HG02642 (cell line): ENCODE data around the gene SCARB1.

Experiments used
- ATAC-seq: cut with Tn5 transposase; IDR thresholded peaks from one replicate; pipeline ENCODE4 v1.9.1; 2021; ENCODE audit warnings: mild to moderate bottlenecking; ENCODE audit not compliant: unreplicated experiment, poor library complexity

Gene SCARB1

DNA sequence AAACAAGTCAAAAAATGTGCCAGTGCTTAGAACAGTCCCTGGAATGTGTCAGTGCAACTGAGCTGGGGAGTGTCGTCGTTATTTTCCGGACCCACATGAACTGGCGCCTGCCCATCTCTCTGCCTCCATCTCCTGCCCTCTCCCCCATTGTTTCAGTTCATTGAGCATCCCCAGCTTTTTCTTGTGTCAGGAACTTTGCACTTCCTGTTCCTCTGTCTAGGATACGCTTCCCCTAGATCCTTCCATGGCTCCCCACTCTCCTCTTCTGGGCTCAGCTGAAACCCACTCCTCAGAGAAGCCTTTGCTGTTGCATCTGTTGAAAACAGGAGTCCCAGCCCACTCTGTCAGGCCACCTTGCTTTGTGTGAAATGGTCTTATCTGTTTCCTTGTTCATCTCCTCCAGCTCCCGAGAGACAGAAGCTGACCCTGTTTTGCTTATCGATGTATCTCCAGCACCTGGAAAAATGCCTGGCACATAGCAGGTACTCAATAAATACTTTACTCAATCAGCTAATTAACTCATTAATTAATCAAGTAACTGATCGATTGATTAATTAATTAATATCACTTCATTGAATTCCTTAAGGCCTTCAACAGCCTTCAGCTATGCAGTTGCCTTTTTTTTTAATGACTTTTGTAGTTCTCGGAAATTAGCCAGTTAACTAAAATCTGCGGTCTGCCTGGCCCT lies 2.7 kb upstream of the SCARB1 start:
- no peak for ATAC-seq

GRCh38 chr12:124865728-124866127 lies 2.1 kb upstream of the SCARB1 start:
- no peak for ATAC-seq

DNA sequence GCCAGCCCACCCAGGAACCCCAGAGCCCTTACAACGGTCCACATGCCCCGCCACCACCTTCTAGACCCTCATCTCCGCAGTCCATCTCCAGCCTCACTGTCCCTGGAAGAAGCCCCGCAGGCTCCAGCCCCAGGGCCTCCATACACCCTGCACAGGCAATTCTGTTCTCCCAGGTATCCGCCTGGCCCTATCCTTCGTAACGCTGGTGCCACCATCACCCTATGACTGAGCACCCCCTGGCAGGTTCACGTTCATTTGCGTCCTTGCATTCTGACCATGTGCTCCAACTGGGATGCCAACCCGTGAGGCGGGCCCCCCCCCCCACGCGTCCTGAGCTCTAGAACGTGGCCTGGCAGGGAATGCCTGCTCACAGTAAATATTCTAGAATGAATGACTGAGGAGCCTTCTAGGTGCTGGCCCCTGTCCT lies 675 bp upstream of the SCARB1 start:
- ATAC-seq = no peak

DNA sequence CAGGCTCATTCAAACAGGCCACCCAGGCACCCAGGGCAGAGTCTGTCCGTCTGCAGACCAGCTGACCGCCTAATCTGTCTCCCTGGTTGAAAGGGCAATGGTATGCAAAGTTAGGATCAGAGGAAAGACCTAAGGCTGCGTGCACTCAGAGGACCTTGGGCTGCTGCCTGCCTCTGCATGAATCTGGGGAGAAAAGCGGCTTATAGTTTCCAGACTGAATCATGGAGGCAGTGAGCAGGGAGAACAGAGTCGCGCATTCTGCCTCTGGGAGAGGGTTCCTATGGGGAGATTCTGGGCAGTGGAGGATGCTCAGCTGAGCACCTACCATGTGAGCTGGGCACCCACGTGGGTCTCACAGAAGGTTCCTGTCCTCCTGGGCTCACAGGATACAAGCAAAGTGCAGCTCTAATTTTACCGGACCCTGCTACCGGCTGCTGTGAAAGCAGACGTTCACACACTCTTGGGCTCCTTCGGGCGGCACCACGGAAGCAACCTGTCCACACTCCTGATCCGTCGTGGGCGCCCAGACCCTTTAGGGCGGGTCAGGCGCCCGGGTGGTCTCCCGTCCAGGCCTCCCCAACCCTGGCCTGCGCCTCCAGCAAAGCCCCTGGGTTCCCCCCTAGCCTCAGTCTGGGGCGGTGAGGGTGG lies 772 bp downstream of the SCARB1 start:
- peak; percentile 31 for ATAC-seq

GRCh38 chr12:124861898-124862676 lies 1.6 kb downstream of the SCARB1 start:
- no peak for ATAC-seq

- ATAC-seq = no peak
Measured at GRCh38 chr12:124861492-124861891, 2.2 kb downstream of the SCARB1 start.

DNA sequence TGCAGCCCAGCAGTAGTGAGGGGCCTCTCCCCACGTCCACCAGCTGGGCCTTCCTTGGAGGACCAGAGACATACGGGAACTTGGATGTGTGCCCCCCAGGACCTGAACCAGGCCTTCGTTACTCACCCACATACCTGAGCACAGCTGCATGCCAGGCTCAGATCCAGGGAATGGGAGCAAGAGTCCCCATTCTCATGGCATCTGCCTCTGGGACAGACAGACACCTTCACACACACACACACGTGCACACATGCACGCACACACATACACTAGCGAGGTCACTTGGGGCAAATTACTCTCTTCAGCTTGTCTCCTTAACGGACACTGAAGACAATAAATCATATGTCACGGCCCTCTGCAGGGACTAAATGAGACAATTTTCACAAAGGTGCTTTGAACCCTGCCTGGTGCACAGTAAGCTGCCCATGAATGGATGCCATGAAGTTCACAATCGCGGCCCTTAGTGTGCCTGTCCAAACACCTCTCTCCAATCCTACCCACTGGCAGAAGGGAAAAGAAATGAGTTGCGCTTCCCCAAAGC lies 5.7 kb downstream of the SCARB1 start:
- no peak for ATAC-seq

DNA sequence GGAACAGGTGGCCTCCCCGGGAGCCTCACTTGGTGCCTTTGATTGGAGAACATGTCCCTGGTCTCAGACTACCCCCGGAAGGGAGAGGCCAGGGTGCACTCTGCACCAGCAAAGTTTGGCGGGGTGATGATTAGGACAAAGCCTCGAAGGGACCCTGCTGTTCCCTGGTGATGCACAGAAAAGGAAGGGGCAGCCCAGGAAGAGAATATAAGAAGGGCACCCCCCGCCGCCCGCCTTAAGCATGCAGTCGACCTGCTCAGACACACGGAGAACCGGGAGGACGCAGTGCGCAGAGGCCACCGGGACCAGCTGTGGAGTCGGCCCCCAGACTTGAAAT lies 6.9 kb downstream of the SCARB1 start:
- no peak for ATAC-seq

DNA sequence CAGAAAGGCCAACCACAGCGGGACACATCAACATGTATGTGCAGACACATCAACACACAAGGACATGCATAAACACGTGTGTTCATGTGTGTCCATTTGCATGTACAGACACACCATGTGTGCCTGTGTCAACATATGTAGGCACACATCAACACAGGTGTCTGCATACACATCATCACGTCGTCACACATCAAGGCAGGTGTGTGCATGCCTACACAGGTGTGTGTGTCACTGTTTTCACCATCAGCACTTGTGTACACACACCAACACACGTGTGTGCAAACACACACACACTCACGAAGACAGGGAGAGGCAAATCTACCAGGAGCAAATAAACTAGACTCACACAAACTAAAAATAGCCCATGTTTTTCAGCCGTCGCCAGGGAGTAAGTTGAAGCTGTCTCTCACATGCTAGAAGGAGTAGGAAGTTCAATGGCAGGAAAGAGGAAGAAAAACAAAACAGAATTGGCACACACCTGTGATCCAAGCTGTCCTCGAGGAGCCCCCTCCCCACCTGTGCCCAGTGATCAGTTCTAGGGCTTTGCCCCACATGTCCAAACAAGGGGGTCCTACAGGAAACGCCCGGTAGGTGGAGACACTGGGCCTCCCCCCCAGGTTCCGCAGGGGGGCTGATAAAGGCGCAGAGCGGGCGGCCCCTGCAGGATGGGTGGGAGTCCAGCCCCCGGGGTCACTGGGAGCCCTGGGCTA lies 7.4 kb downstream of the SCARB1 start:
- no peak for ATAC-seq

DNA sequence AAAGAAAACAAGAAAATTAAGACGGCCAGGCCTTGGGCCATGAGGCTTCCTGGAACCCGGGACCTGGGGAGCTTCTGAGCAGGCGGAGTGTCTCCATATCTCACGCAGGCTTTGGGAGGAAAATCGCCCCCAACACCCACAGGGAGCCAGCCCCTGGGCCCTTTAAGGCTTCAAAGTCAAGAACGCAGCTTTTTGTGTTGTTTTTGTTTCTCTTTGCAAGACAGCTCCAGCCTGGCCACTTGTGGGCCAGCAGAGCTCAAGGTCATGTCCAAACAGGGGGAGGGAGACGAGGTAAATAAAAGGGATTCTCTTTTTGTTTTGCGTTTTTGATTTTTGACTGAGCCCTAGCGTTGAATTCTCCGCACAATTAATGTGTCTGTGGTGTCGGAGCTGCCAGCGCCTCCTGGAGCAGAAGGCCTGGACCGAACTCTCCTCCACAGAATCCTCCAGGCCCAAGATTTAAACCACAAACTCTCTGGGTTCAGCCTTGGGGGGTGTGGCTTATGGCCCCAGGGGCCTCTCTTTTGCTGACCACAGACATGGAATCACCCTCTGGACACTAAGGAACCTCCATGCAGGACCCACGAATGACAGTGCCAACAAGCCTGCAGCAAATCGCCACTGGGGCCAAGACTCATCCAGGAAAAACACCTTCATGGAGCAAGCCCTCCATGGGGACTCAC lies 8.2 kb downstream of the SCARB1 start:
- no peak for ATAC-seq

DNA sequence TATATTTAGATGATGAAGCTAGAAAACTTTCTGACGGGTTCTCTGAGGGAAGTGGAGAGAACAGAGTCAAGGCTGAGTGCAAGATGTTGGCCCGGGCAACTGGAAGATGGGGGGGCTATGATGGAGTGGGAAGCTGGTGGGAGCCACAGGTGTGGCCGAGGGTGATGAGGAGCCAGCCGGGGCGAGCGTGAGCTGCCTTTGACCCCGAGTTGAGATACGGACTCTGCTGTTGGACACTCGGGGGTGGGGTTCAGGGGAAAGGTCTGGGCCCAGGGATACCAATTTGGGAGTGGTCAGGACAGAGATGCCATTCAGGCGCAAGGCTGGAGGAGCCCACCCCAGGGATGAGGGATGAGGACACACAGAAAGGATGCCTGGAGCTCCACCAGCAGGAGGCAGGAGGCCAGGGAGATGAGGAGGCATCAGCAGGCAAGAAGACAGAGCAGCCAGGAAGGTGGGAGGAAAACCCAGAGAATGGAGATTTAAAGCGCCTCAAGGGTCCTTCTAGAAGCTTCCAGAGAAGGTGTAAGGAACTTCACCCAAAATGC lies 9.0 kb downstream of the SCARB1 start:
- no peak for ATAC-seq

DNA sequence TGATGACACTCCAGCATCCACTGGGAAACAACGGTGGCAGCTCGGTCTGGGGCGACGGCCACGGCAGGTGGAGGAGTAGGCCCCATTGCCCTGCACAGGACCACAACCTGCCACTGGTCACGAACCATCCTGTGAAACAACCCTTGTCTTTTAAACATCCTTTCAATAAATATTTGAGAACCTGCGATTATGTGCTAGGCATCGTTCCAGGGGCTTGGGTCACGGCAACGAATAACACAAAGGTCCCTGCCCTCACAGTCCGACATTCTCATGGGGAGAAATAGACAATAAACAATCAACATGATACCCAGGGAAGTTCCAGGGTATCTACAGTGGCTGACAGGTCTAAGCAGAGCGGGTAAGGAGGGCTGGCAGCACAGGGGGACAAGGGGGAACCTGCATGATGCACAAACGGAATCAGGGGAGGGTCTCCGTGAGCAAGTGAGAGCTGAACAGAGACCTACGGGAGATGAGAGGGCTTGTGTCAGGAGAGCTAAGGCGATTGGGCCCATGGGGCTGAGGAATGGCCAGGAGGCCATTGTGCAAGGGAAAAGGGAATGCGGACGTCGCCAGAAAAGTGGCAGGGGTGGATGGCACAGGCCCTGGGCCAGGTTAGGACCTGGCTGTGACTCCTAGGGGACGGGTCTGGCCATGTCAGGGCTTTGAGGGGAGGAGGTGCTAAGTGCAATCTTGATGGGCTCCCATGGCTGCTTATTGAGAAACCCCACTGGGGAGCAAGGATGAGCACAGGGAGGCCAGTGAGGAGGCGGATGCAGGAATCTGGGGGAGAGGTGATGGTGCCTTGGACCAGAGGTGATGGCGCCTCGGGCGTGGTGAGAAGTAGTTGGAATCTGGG lies 9.7 kb downstream of the SCARB1 start:
- ATAC-seq = no peak

GRCh38 chr12:124852911-124853427 lies 10.7 kb downstream of the SCARB1 start:
- no peak for ATAC-seq

GRCh38 chr12:124852329-124852831 lies 11.3 kb downstream of the SCARB1 start:
- no peak for ATAC-seq

- no peak for ATAC-seq
Measured at GRCh38 chr12:124851342-124851741, 12.3 kb downstream of the SCARB1 start.

- ATAC-seq = no peak
Measured at GRCh38 chr12:124849382-124849781, 14.3 kb downstream of the SCARB1 start.

- no peak for ATAC-seq
Measured at GRCh38 chr12:124848621-124849380, 14.9 kb downstream of the SCARB1 start.
